GM21723 (cell line): ENCODE results near the gene ITPRIP.
A peak's percentile ranks its signal among the peaks of the same experiment; 100 is the strongest.

Experiments used
- ATAC-seq: cut with Tn5 transposase; IDR thresholded peaks from one replicate; pipeline ENCODE4 v1.9.1; 2021; ENCODE audit warnings: mild to moderate bottlenecking, moderate library complexity; ENCODE audit not compliant: unreplicated experiment

The ITPRIP gene

DNA sequence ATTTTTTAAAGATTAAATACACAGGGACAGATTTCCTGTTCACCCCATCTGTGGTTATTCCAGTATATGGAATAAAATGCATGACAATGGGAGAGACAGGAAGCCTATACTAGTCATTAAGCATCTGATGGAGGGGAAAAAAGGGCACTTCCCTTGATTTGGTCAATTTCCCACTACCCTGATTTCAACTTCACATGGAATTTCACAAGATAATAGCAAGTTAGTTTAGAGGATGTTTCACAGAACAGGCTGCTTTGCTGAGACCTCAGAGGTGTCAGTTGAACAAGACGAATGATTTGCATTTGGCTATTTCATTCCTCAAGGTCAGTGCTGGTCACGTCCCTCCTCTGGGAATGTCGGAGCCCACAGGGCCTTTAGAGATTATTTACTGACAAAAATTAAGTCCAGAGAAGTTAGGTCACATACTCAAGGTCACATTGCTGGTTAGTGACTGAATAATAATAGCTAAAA is 4.7 kb upstream of the ITPRIP start:
- no peak for ATAC-seq

- no peak for ATAC-seq
These were observed 2.4 kb upstream of the ITPRIP start for GRCh38 chr10:104340641-104341040.

- ATAC-seq: no peak
These were observed 1.9 kb upstream of the ITPRIP start for GRCh38 chr10:104340111-104340526.

GRCh38 chr10:104339469-104340110 is 1.3 kb upstream of the ITPRIP start:
- ATAC-seq: no peak

GRCh38 chr10:104337521-104337984 is 712 bp downstream of the ITPRIP start:
- peak; percentile 50 for ATAC-seq

DNA sequence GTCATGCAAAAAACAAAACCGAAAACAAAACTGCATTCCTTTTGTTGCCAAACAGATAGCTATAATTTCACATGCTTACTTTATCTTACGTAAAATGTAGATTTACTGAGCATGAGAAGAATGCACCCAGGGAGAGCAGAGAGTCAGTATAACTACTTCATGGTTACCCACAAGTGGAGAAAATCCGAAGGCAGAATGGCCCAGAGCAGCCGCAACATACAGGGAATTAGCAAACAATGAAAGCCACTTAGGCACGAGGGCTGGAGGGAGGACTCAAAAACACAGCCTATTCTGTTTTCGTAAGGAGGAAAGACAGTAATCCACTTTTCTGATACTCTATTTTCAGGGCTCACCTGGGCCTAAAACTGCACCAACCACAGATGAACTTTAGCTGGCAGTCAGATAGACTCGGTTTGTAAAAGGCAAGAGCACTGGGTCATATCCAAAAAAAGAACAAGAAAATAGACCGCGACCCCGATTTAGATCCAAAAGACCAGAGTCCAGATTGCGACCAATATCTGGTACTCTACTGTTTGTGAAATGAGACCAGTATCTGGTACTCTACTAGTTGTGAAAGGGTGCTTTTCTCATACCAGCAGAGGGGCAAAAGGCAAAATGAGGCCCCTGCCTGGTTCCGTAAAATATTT is 1.3 kb downstream of the ITPRIP start:
- peak; percentile 20 for ATAC-seq

DNA sequence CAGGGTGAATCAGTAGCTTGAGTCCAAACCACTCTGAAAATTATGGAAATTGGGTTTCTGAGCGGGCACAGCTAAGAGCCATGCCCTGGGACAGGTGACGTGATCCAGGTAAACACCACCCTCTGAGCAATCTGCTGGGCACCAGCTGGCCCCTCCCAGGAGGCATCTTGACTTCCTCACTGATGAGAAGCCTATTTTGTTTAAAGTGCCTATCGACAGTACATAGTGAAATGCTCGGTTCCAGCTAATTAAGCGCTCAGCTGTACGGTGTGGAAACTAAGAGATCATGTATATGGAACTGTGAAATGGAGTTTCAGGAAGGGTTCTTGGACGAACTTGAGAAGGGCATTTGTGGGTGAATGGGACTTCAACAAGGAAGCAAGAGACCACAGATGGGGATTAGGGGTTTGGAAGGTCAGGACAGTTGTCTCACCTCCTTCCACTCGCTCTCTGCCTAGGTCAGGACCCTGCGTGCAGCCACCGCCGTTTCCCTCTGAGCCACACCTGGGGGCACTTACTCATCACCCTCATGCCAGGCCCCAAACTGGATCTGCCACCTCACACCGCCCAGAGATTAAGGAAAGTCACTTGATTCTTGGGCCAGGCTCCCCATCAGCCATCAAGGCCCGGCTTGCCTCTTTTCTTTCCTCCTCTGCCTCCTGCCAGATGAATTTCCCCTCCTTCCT is 3.2 kb downstream of the ITPRIP start:
- no peak for ATAC-seq

DNA sequence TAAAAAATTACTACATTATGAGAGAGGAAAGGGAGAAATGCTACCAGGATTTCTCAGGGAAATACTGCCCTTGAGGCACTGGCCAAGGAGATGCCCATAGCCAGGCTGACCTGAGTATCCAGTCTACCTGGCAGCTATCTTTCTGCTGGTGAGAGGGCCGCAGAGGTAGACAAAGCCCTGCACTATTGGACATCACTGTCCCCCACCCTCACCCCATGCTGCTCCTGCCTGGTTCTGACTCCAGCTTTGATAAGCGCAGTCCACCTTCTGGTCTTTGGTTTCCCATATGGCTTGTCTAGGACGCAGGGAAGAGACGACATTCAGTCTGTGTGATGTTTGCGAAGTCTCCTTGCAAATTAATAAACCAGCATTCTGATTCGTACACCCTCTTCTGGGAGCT is 3.7 kb downstream of the ITPRIP start:
- no peak for ATAC-seq

DNA sequence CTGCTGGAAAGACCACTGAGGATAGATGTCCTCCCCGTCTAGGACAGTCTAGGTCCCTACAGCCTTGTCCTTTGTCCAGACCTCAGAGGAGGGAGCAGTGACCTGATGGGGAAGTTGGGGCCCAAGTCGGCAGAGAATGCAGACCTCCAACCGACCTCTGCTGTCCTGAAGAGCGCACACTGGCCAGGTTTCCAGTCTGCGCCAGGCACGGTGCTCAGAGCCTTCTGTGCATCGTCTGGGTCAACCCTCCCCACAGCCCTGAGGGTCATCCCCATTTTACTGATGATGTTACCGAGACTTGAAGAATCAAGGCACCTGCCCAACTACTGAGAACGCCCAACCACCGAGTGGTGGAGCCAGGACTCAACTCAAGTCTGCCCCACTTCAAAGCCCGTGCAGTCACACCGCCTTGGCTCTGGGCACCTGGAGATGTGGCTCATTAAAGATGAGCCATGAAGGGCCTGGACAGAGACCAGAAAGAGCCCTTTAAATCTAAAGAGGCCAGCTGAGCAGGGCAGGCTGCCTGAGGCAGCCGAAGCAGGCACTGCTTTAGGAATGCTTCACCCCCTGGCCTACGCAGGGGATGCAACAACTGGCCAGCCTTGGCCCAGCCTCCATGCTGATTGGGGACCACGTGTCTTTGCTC is 4.4 kb downstream of the ITPRIP start:
- ATAC-seq: no peak

DNA sequence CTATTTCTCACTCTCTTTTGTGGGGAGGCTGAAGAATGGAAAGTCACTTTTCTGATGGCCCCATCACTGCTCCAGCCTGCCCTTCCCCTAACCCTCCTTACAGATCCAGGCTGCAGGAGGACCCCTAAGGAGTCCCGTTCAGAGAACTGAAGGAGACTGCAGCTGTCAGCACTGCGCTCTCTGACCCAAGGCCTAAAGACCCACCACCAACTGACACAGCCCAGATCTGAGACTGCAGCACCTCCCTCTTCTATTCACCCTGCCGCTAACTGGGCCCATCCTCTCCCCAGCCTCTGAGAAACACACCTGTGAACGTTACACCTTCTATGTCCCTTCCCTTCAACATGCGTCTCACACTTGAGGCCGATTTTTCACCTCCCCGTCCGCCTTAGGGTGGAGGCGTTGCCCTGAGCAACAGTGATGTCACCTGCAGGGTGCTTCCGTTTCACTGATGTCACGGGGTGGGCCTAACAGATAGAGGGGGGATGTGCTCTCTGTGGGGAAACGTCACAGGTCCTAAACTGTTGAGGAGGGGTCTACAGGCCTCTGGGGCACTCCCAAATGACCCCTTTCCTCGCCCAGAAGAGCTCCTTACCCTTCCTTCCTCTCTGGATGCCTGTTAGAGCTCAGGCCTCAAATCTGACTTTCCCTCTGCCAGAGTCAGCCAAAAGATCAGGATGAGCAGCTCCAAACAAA is 5.1 kb downstream of the ITPRIP start:
- ATAC-seq: no peak

DNA sequence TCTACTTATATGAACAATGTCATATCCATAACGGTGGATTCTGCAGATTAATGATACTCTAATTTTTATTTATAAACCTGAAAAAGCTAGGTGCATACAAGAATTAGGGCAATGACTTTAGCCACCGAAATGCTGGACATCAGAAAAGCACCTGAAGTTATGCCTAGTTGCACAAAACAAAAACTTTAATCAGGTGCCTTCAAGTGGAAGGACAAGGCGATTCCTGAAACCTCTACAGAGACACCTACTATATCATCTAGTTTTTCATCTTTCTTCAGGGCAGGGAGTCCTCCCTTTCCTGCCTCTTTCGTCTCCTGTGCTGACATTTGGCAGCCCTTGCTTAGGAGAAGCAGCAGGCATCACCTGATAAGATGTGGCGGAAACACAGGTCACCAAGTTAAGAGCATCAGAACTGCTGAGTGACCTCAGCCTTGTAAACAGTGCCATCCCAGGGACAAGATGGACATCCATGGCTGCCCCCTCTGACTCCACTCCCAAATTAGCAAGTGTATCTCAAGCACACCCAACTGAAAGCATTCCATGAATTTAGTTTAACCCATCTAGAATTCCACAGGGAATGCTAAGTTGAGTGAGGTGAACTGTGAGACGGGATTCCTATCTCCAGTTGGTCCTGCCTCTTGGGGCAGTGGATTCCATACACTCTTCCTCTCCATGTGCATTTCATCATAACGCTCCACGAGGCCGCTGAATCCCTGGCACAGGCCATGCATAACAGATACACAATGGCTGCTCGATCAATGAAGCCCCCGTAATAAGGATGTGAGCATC is 5.8 kb downstream of the ITPRIP start:
- ATAC-seq: no peak

DNA sequence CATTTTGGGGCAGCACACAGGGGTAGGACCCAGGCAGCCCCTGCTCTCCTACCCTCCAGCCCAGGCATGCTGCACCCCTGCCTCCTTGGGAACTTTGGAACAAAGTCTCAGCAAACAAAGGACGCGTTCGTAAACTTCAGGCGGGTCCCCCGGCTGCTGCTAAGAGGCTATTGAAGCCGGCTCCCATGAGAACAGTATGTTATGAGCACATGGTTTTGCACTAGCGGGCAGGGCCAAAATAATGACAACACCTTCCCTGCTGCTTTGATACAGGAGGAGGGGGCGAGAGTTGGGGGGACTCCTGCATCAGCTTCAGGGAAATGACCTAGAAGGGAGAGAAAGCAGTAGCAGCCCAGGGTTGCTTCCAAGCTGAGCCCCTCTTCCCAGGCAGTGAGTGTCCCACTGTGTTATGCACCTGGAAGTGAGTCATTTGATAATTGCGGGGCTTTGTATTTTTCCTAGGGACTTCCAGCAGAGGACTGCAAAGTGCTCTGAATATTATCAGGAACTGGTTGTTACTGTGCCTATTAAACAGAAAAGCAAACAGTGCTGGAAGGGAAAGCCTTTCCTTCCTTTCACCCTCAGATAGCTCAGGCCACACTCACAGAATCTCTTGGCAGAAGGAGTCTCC is 6.9 kb downstream of the ITPRIP start:
- ATAC-seq: no peak

DNA sequence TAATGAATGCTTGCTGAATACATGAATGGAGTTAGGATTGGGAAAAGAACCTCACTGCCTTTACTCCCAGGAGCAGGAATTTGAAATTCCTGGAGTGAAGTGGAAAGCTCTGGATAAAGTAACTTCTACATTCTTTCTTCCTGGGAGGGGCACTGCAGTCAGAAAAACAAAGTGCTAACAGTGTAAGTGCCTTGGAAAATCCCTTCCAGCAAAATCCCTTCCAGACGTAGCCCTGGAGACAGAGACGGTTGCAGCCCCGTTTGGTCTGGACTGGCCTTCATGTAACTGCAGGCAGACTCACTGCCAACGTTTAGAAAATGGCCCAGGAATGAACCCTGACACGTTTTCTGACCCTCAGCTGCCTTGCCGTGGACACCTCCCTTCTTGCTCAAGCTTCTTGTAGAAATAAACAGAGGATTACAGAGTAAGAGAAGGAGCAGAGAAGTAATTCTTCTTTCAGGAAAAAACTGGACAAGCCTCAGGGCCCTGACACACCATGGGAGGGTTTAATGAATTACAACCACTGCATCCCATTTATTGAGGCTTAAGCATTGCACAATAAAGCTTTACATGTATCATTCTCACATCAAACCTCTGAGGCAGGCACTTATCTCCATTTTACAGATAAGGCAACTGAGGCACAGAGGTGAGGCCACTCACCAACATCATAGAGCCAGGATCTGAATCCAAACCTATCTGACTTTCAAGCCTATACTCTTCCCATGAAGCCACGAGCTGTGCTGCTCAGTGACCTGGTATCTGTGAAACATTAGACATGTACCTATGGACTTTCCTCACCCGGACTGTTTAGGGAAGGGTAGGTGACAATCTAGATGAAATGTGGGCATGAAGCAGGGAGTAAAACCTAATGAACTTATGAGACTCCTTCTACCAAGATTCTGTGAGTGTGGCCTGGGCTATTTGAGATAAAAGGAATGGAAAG is 7.8 kb downstream of the ITPRIP start:
- ATAC-seq: no peak

DNA sequence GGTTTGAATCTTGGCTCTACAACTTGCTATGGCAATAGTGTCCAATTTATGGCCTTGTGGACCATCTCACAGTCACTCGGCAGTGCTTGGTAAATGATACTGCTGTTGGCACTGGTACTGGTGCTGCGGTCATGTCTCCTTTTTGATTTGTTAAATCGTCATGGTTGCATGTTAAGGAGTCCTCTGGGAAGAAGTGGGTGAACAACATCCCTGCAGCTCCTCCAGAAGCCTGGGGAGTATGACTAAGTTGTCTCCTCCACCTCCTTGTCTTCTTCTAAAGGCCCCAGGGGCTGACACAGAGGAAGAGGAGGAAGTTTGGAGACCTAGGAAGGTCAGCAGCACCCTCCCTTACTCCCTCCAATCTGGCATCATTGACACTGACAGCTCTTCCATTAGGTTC is 8.5 kb downstream of the ITPRIP start:
- no peak for ATAC-seq

DNA sequence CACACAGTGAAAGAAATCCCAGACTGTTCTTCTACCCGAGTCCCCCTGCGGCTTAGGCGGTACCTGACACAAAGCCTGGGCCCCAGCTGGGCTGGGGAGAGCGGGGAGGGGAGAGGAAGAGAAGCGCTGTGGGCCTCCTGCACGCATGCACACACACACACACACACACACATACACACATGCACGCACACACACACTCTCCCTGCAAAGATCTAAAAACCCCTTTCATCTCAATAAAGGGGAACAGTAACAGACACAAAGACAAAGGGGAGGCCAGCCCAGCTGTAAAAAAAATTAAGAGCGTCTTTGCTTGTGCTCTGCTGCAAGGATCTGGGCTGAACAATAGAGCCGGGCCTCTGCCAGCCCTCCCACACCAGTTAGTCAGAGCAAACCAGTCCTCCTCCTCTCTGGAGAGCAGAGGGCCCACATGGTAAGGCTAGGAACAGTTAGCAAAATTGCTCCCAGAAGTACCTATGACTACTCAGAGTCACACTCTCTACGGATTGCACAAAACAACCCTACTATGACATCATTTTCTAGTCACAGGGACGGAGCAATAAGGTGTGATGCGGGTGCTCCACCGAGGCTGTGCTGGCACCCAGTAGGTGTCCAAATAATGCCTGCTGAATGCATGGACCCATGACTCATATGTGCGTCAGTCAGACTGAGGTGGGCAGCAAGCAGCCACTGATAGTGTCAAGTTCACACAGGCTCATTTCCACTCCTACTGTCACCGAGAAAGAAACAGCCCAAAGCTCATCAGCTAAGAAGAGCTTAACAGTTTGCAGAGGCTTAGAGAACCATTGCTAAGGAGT is 9.2 kb downstream of the ITPRIP start:
- peak; percentile 46 for ATAC-seq

- no peak for ATAC-seq
These were observed 9.7 kb downstream of the ITPRIP start for GRCh38 chr10:104328646-104328895.

GRCh38 chr10:104327745-104328645 is 10.3 kb downstream of the ITPRIP start:
- no peak for ATAC-seq
